Chondrocyte (in vitro differentiated cells): ENCODE measurements around the gene OXNAD1. TPM values are rescaled to one million over a fixed set of nuclear protein-coding genes. Genes with fewer than 3 reads are reported as not detected.
A peak's percentile ranks its signal among the peaks of the same experiment; 100 is the strongest.

Experiments
- DNase-seq: peaks from one replicate; pipeline ENCODE4 v3.0.0; 2021; ENCODE audit warnings: mixed read lengths, low spot score
- H3K27ac Mint-ChIP-seq: one replicate; pipeline ENCODE4 v1.8.0; 2021; ENCODE audit warnings: mild to moderate bottlenecking, moderate library complexity, mixed read lengths; ENCODE audit not compliant: unreplicated experiment
- H3K27me3 Mint-ChIP-seq: 2 replicates; pipeline ENCODE4 v1.8.0; 2021; ENCODE audit warnings: low read depth, mixed read lengths
- H3K36me3 Mint-ChIP-seq: 2 replicates; pipeline ENCODE4 v1.8.0; 2021; ENCODE audit warnings: low read depth, mixed read lengths
- H3K4me1 Mint-ChIP-seq: 2 replicates; pipeline ENCODE4 v1.8.0; 2021; ENCODE audit warnings: low read depth, mild to moderate bottlenecking, mixed read lengths
- H3K4me3 Mint-ChIP-seq: one replicate; pipeline ENCODE4 v1.8.0; 2021; ENCODE audit warnings: mild to moderate bottlenecking, moderate library complexity, mixed read lengths; ENCODE audit not compliant: unreplicated experiment
- H3K9me3 Mint-ChIP-seq: 2 replicates; pipeline ENCODE4 v1.8.0; 2021; ENCODE audit warnings: low read depth, mixed read lengths
- CTCF ChIP-seq: fragments of 200-600 bp; sonication (generic); IDR thresholded peaks from 2 replicates; pipeline ENCODE4 v1.5.0; 2021; ENCODE audit warnings: antibody characterized with exemption, mild to moderate bottlenecking, moderate library complexity
- total RNA-seq: library from RNA; stranded (reverse); gene quantifications from 3 replicates; pipeline ENCODE4 v1.2.1, GENCODE V29; 2021

Gene OXNAD1
- total RNA-seq, 1 donor from 2014 or later, result 6.7 TPM

- Mint-ChIP-seq H3K9me3 (no peaks in the 10 kb centered on the region), H3K4me3 (no peak overlapping the region), H3K27me3 (no peaks in the 10 kb centered on the region), H3K27ac (no peak overlapping the region), H3K4me1 (peaks cover 7% of the 10 kb centered on the region), H3K36me3 (peaks cover 9% of the 10 kb centered on the region)
- DNase-seq, result no peak
- no peak for TF ChIP-seq CTCF
These were observed 7.6 kb downstream of the OXNAD1 start for GRCh38 chr3:16272588-16272987.

DNA sequence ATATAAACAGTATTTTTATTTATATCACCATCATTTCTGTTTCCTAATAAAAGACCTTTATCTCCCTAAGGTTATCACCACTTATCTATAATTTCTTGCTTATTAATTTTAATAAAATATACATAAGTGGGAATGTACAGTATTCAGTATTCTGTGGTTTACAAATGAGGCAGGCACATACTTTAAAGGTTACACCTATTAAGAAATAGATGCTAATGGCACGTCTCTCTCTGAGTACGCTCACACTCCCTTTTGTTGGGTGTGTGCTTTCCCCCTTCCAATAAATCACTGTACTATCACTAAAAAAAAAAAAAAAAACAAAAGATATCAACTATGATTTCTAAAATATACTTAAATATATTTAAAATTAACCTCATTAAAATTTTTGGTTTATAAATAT is 8.9 kb downstream of the OXNAD1 start:
- H3K27me3 Mint-ChIP-seq, result no peaks in the 10 kb centered on the region
- H3K4me1 Mint-ChIP-seq, result no peaks in the 10 kb centered on the region
- H3K27ac Mint-ChIP-seq, result no peak overlapping the region
- no peak overlapping the region for H3K4me3 Mint-ChIP-seq
- H3K36me3 Mint-ChIP-seq, result peaks cover 9% of the 10 kb centered on the region
- DNase-seq, result no peak
- TF ChIP-seq CTCF, result no peak
- no peaks in the 10 kb centered on the region for H3K9me3 Mint-ChIP-seq

GRCh38 chr3:16277471-16277870 is 12.5 kb downstream of the OXNAD1 start:
- H3K4me1 Mint-ChIP-seq, result no peaks in the 10 kb centered on the region
- DNase-seq, result no peak
- H3K27ac Mint-ChIP-seq, result no peak overlapping the region
- peaks cover 7% of the 10 kb centered on the region for H3K36me3 Mint-ChIP-seq
- no peak for TF ChIP-seq CTCF
- peak overlapping the region; percentile 2 for H3K4me3 Mint-ChIP-seq
- no peaks in the 10 kb centered on the region for H3K9me3 Mint-ChIP-seq
- H3K27me3 Mint-ChIP-seq, result no peaks in the 10 kb centered on the region

GRCh38 chr3:16279010-16279801 is 14.2 kb downstream of the OXNAD1 start:
- no peak for DNase-seq
- Mint-ChIP-seq H3K27me3 (no peaks in the 10 kb centered on the region), H3K4me3 (no peak overlapping the region), H3K4me1 (no peaks in the 10 kb centered on the region), H3K9me3 (no peaks in the 10 kb centered on the region), H3K27ac (no peak overlapping the region), H3K36me3 (peaks cover 10% of the 10 kb centered on the region)
- no peak for TF ChIP-seq CTCF

- no peak for TF ChIP-seq CTCF
- Mint-ChIP-seq H3K27me3 (no peaks in the 10 kb centered on the region), H3K4me1 (no peaks in the 10 kb centered on the region), H3K27ac (peak overlapping the region; percentile 38), H3K36me3 (peaks cover 7% of the 10 kb centered on the region), H3K4me3 (no peak overlapping the region), H3K9me3 (no peaks in the 10 kb centered on the region)
- no peak for DNase-seq
These were observed 15.7 kb downstream of the OXNAD1 start for GRCh38 chr3:16280671-16281070.
